HepG2 (cell line): Measurements from ENCODE around the gene SEZ6. TPM values are rescaled to one million over a fixed set of nuclear protein-coding genes. Genes with fewer than 3 reads are reported as not detected.

Experiments
- ATAC-seq: fragments of 200-7000 bp; cut with Tn5 transposase; 3 replicates; pipeline ENCODE4 v1.9.1; 2020; ENCODE audit warnings: mild to moderate bottlenecking, moderate library complexity
- BruUV-seq: library from RNA; stranded (reverse); fragments of 400-500 nt; replicated peaks from 2 replicates; lab custom pipeline; 2021; lab: Mats Ljungman, UMichigan
- CTCF ChIA-PET: fragments of 300-600 bp; formaldehyde crosslinking; extraction: SDS; loops from one replicate; lab custom pipeline; 2021; ENCODE audit warnings: low total read pairs, inconsistent platforms, low intra/inter-chr PET ratio; lab: Yijun Ruan, JAX
- POLR2A ChIA-PET: fragments of 350-600 bp; sonication (Branson Sonifier 250); formaldehyde crosslinking; loops from one replicate; lab custom pipeline; 2020; ENCODE audit warnings: antibody characterized with exemption, inconsistent platforms; lab: Yijun Ruan, JAX
- DNase-seq: peaks from one replicate; pipeline ENCODE4 v3.0.0-alpha.2; 2015; ENCODE audit warnings: low spot score
- FAIRE-seq: peaks from 3 replicates; lab custom pipeline; 2011; peaks lifted over from hg19 to GRCh38; lab: Jason Lieb, UNC
- H2AFZ ChIP-seq: one replicate; pipeline ENCODE4 v1.6.1; 2011; ENCODE audit warnings: low read length, inconsistent platforms
- H3K27ac ChIP-seq: fragments of 300-600 bp; 3 replicates; pipeline ENCODE4 v1.8.0; 2011; ENCODE audit warnings: mixed run types, mild to moderate bottlenecking, mixed read lengths, low read length, inconsistent platforms; ENCODE audit not compliant: insufficient read depth; ENCODE audit errors: extremely low read length
- H3K27me3 ChIP-seq, 2 experiments: fragments of 200-600 bp in 1 of 2; 2 replicates in 1 of 2; 3 replicates in 1 of 2; pipeline versions ENCODE4 v1.6.0 to v1.8.0; 2011; ENCODE audit warnings: low read length in 2 of 2, mild to moderate bottlenecking in 2 of 2, moderate library complexity in 2 of 2, inconsistent platforms in 1 of 2; ENCODE audit not compliant: insufficient read depth in 2 of 2, control insufficient read depth in 1 of 2
- H3K36me3 ChIP-seq, 2 experiments: fragments of 200-600 bp in 1 of 2; replicated peaks in 1 of 2; 2 replicates in 1 of 2; 3 replicates in 1 of 2; pipeline versions ENCODE4 v1.5.1 to v1.8.0; 2011; ENCODE audit warnings: low read length in 2 of 2, inconsistent platforms in 1 of 2; ENCODE audit not compliant: insufficient read depth in 2 of 2, control insufficient read depth in 1 of 2
- H3K4me1 ChIP-seq: 2 replicates; pipeline ENCODE4 v1.5.1; 2012; ENCODE audit warnings: low read length, inconsistent platforms; ENCODE audit not compliant: insufficient read depth
- H3K4me2 ChIP-seq: 2 replicates; pipeline ENCODE4 v1.6.0; 2011; ENCODE audit warnings: low read depth, low read length, inconsistent platforms
- H3K4me3 ChIP-seq, 3 experiments: fragments of 200-600 bp in 1 of 3; sonication (generic), shearing (Covaris generic) in 1 of 3; replicated peaks in 1 of 3; 2 replicates each; pipeline ENCODE4 v1.5.1; 2011 to 2016; ENCODE audit warnings: low read length in 3 of 3, inconsistent platforms in 2 of 3, low read depth in 2 of 3, mild to moderate bottlenecking in 2 of 3, control low read depth in 1 of 3, mixed read lengths in 1 of 3; ENCODE audit not compliant: insufficient read depth in 1 of 3
- H3K79me2 ChIP-seq: one replicate; pipeline ENCODE4 v1.6.1; 2011; ENCODE audit warnings: low read length, inconsistent platforms; ENCODE audit not compliant: insufficient read depth
- H3K9ac ChIP-seq: 2 replicates; pipeline ENCODE4 v1.6.0; 2011; ENCODE audit warnings: mild to moderate bottlenecking, low read depth, low read length, inconsistent platforms; ENCODE audit not compliant: insufficient read depth
- H3K9me3 ChIP-seq: 2 replicates; pipeline ENCODE4 v1.5.1; 2012; ENCODE audit warnings: mild to moderate bottlenecking, low read length
- H4K20me1 ChIP-seq: 2 replicates; pipeline ENCODE4 v1.6.0; 2011; ENCODE audit warnings: inconsistent platforms, mild to moderate bottlenecking, low read length, moderate library complexity; ENCODE audit not compliant: insufficient read depth
- BHLHE40 ChIP-seq: IDR thresholded peaks from 2 replicates; pipeline ENCODE4 v1.6.1; 2011; ENCODE audit warnings: low read length, improper control_type of control experiment
- BORCS8-MEF2B ChIP-seq: sonication (generic); formaldehyde crosslinking; IDR thresholded peaks from 2 replicates; pipeline ENCODE4 v1.8.0; 2022; ENCODE audit warnings: mild to moderate bottlenecking, missing genetic modification reagents
- CAMTA2 ChIP-seq: sonication (generic); formaldehyde crosslinking; IDR thresholded peaks from 2 replicates; pipeline ENCODE4 v1.4.0; 2020; ENCODE audit warnings: mild to moderate bottlenecking, missing genetic modification reagents, borderline replicate concordance
- CCDC6 ChIP-seq: sonication (generic); formaldehyde crosslinking; IDR thresholded peaks from 2 replicates; pipeline ENCODE4 v1.8.1; 2022; ENCODE audit warnings: mild to moderate bottlenecking, missing genetic modification reagents, moderate library complexity
- KAT2B ChIP-seq: fragments of 150-350 bp; IDR thresholded peaks from 2 replicates; pipeline ENCODE4 v1.6.1; 2014; ENCODE audit warnings: low read depth, low read length, borderline replicate concordance
- MED13 ChIP-seq: sonication (generic); formaldehyde crosslinking; IDR thresholded peaks from 2 replicates; pipeline ENCODE4 v1.5.0; 2020; ENCODE audit warnings: missing genetic modification reagents
- NPAS2 ChIP-seq: sonication (generic); formaldehyde crosslinking; IDR thresholded peaks from 2 replicates; pipeline ENCODE4 v1.8.0; 2022; ENCODE audit warnings: mild to moderate bottlenecking, missing genetic modification reagents, borderline replicate concordance
- PITX1 ChIP-seq: sonication (generic); formaldehyde crosslinking; IDR thresholded peaks from 2 replicates; pipeline ENCODE4 v1.5.1; 2020; ENCODE audit warnings: mild to moderate bottlenecking, missing genetic modification reagents
- RFXAP ChIP-seq: sonication (generic); formaldehyde crosslinking; IDR thresholded peaks from 2 replicates; pipeline ENCODE4 v1.4.0; 2020; ENCODE audit warnings: missing genetic modification reagents, borderline replicate concordance
- SALL2 ChIP-seq: sonication (generic); formaldehyde crosslinking; IDR thresholded peaks from 2 replicates; pipeline ENCODE4 v1.8.1; 2023; ENCODE audit warnings: mild to moderate bottlenecking, missing genetic modification reagents, inconsistent platforms
- SMAD3 ChIP-seq: sonication (generic); formaldehyde crosslinking; IDR thresholded peaks from 2 replicates; pipeline ENCODE4 v1.4.0; 2020; ENCODE audit warnings: missing genetic modification reagents
- TARDBP ChIP-seq: sonication (generic); formaldehyde crosslinking; IDR thresholded peaks from 2 replicates; pipeline ENCODE4 v1.8.0; 2022; ENCODE audit warnings: mild to moderate bottlenecking, missing genetic modification reagents
- ZNF260 ChIP-seq: sonication (generic); formaldehyde crosslinking; IDR thresholded peaks from 2 replicates; pipeline ENCODE4 v1.4.0; 2020; ENCODE audit warnings: missing genetic modification reagents, low read depth, mild to moderate bottlenecking, borderline replicate concordance
- ZNF598 ChIP-seq: sonication (generic); formaldehyde crosslinking; IDR thresholded peaks from 2 replicates; pipeline ENCODE4 v1.5.1; 2020; ENCODE audit warnings: mild to moderate bottlenecking, missing genetic modification reagents, borderline replicate concordance
- ZNF619 ChIP-seq: sonication (generic); formaldehyde crosslinking; IDR thresholded peaks from 2 replicates; pipeline ENCODE4 v1.4.0; 2020; ENCODE audit warnings: mild to moderate bottlenecking, missing genetic modification reagents
- ZNF883 ChIP-seq: sonication (generic); formaldehyde crosslinking; IDR thresholded peaks from 2 replicates; pipeline ENCODE4 v1.5.1; 2020; ENCODE audit warnings: mild to moderate bottlenecking, missing genetic modification reagents; ENCODE audit errors: not compliant biosample characterization
- WGBS: methylation state at CpG from one replicate; pipeline ENCODE4 v1.1.6; 2017; ENCODE audit warnings: low lambda C conversion rate; 5-methylcytosine and 5-hydroxymethylcytosine counted together
- in situ Hi-C: cut with HindIII; loops from 2 replicates; pipeline ENCODE4 v1.10.0; 2017; ENCODE audit warnings: low pct_unique_long_range_greater_than_20kb; ENCODE audit not compliant: extremely low pct_ligation_motif_present
- intact Hi-C: fragments of 100-400 bp; cut with micrococcal nuclease; formaldehyde crosslinking; loops from one replicate; pipeline ENCODE4 v1.10.0; 2022; ENCODE audit not compliant: unreplicated experiment
- polyA plus RNA-seq, 8 experiments: library from polyadenylated mRNA; depleted of rRNA in 3 of 8; stranded (reverse) in 7 of 8; unstranded in 1 of 8; fragments of >200 nt; fragmentation: Illumina TruSeq in 4 of 8; extraction: Trizol in 4 of 8; gene quantifications; 2 replicates each; pipeline versions ENCODE4 v1.2.1 to v1.2.3, GENCODE V29; 2011 to 2016; ENCODE audit warnings: low read depth in 4 of 8, missing spikeins in 1 of 8, mixed read lengths in 1 of 8; ENCODE audit not compliant: insufficient read depth in 1 of 8
- total RNA-seq, 5 experiments: library from RNA; depleted of rRNA; stranded (reverse); fragments of >200 nt; fragmentation: Illumina TruSeq; extraction: Trizol; gene quantifications; 2 replicates each; pipeline ENCODE4 v1.2.3, GENCODE V29; 2016; ENCODE audit warnings: low read depth in 1 of 5
- TF ChIP-seq, protein P1 (sequence below), 2 experiments: IDR thresholded peaks; 2 replicates each; pipeline ENCODE4 v1.6.1; 2011 to 2012; ENCODE audit warnings: low read length in 2 of 2, borderline replicate concordance in 1 of 2, low read depth in 1 of 2, mild to moderate bottlenecking in 1 of 2, moderate library complexity in 1 of 2
- TF ChIP-seq, protein P2 (sequence below): sonication (generic); formaldehyde crosslinking; IDR thresholded peaks from 2 replicates; pipeline ENCODE4 v1.5.0; 2020; ENCODE audit warnings: mild to moderate bottlenecking, missing genetic modification reagents, moderate library complexity

SEZ6 gene
- total and polyA plus RNA-seq, 2 of the 13 experiments (the other 11 are each of a cell fraction or from before 2014, with no cell fraction given), result not detected

DNA sequence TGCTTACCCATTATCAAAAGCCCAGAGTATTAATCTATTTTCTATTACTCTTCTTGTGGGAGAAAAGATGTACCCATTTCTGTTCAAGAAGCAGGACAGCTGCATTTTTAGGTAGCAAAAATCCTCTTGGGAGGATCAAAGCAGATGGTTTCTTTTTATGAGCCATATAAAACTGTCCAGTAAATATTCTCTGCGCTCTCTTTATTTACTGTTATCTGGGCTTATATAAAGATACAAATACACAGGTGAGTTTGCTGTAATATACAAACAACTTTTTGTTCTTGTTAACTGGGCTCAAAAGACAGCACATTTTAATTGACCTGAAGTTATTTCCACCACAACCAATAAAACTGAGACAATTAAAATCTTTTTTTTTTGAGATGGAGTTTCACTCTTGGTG, 64.6 kb downstream of the SEZ6 start (continued):
- TF ChIP-seq, protein P1, sequence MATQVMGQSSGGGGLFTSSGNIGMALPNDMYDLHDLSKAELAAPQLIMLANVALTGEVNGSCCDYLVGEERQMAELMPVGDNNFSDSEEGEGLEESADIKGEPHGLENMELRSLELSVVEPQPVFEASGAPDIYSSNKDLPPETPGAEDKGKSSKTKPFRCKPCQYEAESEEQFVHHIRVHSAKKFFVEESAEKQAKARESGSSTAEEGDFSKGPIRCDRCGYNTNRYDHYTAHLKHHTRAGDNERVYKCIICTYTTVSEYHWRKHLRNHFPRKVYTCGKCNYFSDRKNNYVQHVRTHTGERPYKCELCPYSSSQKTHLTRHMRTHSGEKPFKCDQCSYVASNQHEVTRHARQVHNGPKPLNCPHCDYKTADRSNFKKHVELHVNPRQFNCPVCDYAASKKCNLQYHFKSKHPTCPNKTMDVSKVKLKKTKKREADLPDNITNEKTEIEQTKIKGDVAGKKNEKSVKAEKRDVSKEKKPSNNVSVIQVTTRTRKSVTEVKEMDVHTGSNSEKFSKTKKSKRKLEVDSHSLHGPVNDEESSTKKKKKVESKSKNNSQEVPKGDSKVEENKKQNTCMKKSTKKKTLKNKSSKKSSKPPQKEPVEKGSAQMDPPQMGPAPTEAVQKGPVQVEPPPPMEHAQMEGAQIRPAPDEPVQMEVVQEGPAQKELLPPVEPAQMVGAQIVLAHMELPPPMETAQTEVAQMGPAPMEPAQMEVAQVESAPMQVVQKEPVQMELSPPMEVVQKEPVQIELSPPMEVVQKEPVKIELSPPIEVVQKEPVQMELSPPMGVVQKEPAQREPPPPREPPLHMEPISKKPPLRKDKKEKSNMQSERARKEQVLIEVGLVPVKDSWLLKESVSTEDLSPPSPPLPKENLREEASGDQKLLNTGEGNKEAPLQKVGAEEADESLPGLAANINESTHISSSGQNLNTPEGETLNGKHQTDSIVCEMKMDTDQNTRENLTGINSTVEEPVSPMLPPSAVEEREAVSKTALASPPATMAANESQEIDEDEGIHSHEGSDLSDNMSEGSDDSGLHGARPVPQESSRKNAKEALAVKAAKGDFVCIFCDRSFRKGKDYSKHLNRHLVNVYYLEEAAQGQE (IDR thresholded peaks at IDR 0.05; ENCODE audit: borderline replicate concordance in 1 of 2, low read depth in 1 of 2, low read length in 2 of 2), result no peak
- TF ChIP-seq CCDC6, result no peak
- no peak for TF ChIP-seq KAT2B
- no peak for TF ChIP-seq ZNF598 (CRISPR knock-in tag)
- TF ChIP-seq CAMTA2 (CRISPR knock-in tag), result no peak
- no peak for TF ChIP-seq TARDBP (CRISPR knock-in tag)
- TF ChIP-seq NPAS2 (CRISPR knock-in tag), result no peak
- no peak for TF ChIP-seq SMAD3 (CRISPR knock-in tag)
- TF ChIP-seq ZNF883 (CRISPR knock-in tag), result no peak

DNA sequence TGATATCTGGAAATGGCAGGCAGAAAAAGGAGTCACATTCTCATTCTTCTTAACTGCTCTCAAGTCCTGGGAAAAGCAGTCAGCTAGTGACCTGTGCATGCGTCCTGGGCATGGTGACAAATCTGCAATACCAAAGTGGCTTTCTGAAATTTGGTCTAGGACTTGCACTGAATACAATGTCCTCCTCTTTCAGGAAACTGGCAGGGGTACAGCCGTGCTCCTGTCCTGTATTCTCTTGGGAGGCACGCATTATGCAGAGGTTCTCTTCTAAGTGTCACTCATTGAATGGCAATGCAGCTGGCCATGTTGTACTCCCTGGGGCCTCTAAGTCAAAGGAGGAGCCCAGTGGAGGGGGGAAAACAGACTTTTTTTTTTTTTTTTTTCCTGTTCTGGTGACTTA, 65.2 kb downstream of the SEZ6 start:
- POLR2A ChIA-PET, result interaction anchor here (0.9 kb wide), 1 partner anchor 9 kb away, joined by 3 read pairs; no protein-coding TSS in a partner anchor
- Histone ChIP-seq H3K27me3 (no peaks in the 10 kb centered on the region), H3K36me3 (peaks cover 6 to 18% of the 10 kb centered on the region in 2 experiments; a peak in 4 of 5 replicates), H3K9ac (no peak overlapping the region), H3K4me3 (no peak overlapping the region), H3K27ac (no peak overlapping the region), H3K4me1 (peaks cover 59% of the 10 kb centered on the region), H4K20me1 (peaks cover 29% of the 10 kb centered on the region), H3K79me2 (peaks cover 96% of the 10 kb centered on the region), H2AFZ (no peak overlapping the region), H3K4me2 (no peak overlapping the region), H3K9me3 (no peaks in the 10 kb centered on the region)
- WGBS, result 92% methylated on average over 3 of the region's 3 CpGs
- in situ Hi-C loops (no loop called here), intact Hi-C loops (no loop called here)
- FAIRE-seq, result no peak
- no peak for DNase-seq
- BruUV-seq, result no TSS peak
- ATAC-seq, result no peak
- CTCF ChIA-PET, result no interaction called here
- TF ChIP-seq SALL2, result no peak
- TF ChIP-seq RFXAP (CRISPR knock-in tag), result no peak
- TF ChIP-seq ZNF260 (CRISPR knock-in tag), result no peak
- TF ChIP-seq, protein P2, sequence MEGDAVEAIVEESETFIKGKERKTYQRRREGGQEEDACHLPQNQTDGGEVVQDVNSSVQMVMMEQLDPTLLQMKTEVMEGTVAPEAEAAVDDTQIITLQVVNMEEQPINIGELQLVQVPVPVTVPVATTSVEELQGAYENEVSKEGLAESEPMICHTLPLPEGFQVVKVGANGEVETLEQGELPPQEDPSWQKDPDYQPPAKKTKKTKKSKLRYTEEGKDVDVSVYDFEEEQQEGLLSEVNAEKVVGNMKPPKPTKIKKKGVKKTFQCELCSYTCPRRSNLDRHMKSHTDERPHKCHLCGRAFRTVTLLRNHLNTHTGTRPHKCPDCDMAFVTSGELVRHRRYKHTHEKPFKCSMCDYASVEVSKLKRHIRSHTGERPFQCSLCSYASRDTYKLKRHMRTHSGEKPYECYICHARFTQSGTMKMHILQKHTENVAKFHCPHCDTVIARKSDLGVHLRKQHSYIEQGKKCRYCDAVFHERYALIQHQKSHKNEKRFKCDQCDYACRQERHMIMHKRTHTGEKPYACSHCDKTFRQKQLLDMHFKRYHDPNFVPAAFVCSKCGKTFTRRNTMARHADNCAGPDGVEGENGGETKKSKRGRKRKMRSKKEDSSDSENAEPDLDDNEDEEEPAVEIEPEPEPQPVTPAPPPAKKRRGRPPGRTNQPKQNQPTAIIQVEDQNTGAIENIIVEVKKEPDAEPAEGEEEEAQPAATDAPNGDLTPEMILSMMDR (CRISPR knock-in tag), result no peak
- TF ChIP-seq BHLHE40, result no peak
- TF ChIP-seq MED13 (CRISPR knock-in tag), result no peak
- TF ChIP-seq BORCS8-MEF2B (CRISPR knock-in tag), result no peak
- TF ChIP-seq ZNF619, result no peak
- TF ChIP-seq PITX1 (CRISPR knock-in tag), result no peak
